Measurements from ENCODE around the gene SNORC.

The SNORC gene

DNA sequence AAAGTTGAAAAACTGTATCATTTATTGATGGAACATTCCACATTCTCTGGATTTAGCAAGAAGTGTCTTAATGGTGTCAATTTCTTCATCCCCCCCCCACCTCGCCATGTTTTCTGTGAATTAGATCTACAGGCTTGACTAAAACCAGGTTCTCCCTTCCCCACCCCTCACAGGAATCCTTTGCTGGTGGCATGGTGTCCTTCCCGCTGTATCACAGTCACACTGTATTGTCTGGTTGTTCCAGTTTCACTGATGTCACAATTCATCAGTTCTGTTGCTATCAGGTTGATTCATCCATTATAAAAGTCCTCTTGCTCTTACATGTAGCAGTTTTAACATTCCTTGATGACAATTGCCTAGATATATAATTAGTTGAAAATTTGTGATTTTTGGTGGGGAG, 6.1 kb upstream of the SNORC start:
- H3K79me2 ChIP-seq (ENCODE audit: insufficient read depth, low read length) = no peaks in the 10 kb centered on the region
- no peak overlapping the region for H3K4me3 ChIP-seq (ENCODE audit: insufficient read depth, low read length, poor library complexity, severe bottlenecking)
- H4K20me1 ChIP-seq (ENCODE audit: low read depth, low read length) = no peaks in the 10 kb centered on the region; the same call in 1 of the 2 replicates
- no peaks in the 10 kb centered on the region for H3K27me3 ChIP-seq (ENCODE audit: low read length)
- no peaks in the 10 kb centered on the region for H3K9me3 ChIP-seq (ENCODE audit: insufficient read depth, low read length)
- TF ChIP-seq, protein P1, sequence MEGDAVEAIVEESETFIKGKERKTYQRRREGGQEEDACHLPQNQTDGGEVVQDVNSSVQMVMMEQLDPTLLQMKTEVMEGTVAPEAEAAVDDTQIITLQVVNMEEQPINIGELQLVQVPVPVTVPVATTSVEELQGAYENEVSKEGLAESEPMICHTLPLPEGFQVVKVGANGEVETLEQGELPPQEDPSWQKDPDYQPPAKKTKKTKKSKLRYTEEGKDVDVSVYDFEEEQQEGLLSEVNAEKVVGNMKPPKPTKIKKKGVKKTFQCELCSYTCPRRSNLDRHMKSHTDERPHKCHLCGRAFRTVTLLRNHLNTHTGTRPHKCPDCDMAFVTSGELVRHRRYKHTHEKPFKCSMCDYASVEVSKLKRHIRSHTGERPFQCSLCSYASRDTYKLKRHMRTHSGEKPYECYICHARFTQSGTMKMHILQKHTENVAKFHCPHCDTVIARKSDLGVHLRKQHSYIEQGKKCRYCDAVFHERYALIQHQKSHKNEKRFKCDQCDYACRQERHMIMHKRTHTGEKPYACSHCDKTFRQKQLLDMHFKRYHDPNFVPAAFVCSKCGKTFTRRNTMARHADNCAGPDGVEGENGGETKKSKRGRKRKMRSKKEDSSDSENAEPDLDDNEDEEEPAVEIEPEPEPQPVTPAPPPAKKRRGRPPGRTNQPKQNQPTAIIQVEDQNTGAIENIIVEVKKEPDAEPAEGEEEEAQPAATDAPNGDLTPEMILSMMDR (IDR thresholded peaks at IDR 0.05; ENCODE audit: insufficient read depth, low read length, poor library complexity, severe bottlenecking) = no peak
- no peak for TF ChIP-seq EZH2phosphoT487 (conservative IDR thresholded peaks at IDR 0.05; ENCODE audit: low read length)
- no peak overlapping the region for H3K9ac ChIP-seq (ENCODE audit: low read length)
- H3K9me2 ChIP-seq (replicated peaks; ENCODE audit: insufficient read depth, low read length) = no peaks in the 10 kb centered on the region
- H3K36me3 ChIP-seq (ENCODE audit: low read length) = no peaks in the 10 kb centered on the region
- H3K27ac ChIP-seq (ENCODE audit: low read depth, low read length) = no peak overlapping the region
- no peak overlapping the region for H3K4me2 ChIP-seq (ENCODE audit: low read depth, low read length, poor library complexity, severe bottlenecking)
- H2AFZ ChIP-seq (ENCODE audit: low read depth, low read length, severe bottlenecking) = no peak overlapping the region
- no peaks in the 10 kb centered on the region for H3F3A ChIP-seq (ENCODE audit: insufficient read depth)

DNA sequence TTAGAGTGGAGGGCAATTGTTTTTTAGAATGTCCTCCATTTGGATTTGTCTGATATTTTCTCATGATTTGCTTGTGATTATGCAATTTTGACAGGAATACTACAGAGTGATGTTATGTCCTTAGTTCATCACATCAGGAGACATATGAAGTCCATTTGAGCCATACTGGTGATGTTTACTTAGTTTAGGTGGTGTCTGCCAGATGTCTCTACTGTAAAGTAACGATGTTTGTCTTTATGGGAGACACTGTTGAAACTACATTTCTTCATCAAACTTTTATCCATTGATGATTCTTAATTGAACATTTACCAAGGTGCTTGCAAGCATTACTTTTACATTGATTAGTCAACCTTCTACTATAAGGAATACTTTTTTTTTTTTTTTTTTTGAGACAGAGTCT, 4.9 kb upstream of the SNORC start:
- no peak for TF ChIP-seq EZH2phosphoT487 (conservative IDR thresholded peaks at IDR 0.05; ENCODE audit: low read length)
- TF ChIP-seq, protein P1 (IDR thresholded peaks at IDR 0.05; ENCODE audit: insufficient read depth, low read length, poor library complexity, severe bottlenecking) = no peak
- Histone ChIP-seq H3K9me3 (ENCODE audit: insufficient read depth, low read length) (no peaks in the 10 kb centered on the region), H2AFZ (ENCODE audit: low read depth, low read length, severe bottlenecking) (no peak overlapping the region), H3K79me2 (ENCODE audit: insufficient read depth, low read length) (no peaks in the 10 kb centered on the region), H3K4me2 (ENCODE audit: low read depth, low read length, poor library complexity, severe bottlenecking) (no peak overlapping the region), H3F3A (ENCODE audit: insufficient read depth) (no peaks in the 10 kb centered on the region), H3K9me2 (replicated peaks; ENCODE audit: insufficient read depth, low read length) (no peaks in the 10 kb centered on the region), H3K27me3 (ENCODE audit: low read length) (no peaks in the 10 kb centered on the region), H3K4me3 (ENCODE audit: insufficient read depth, low read length, poor library complexity, severe bottlenecking) (no peak overlapping the region), H3K27ac (ENCODE audit: low read depth, low read length) (no peak overlapping the region), H3K9ac (ENCODE audit: low read length) (no peak overlapping the region), H3K36me3 (ENCODE audit: low read length) (no peaks in the 10 kb centered on the region), H4K20me1 (ENCODE audit: low read depth, low read length) (no peaks in the 10 kb centered on the region; the same call in 1 of the 2 replicates)

DNA sequence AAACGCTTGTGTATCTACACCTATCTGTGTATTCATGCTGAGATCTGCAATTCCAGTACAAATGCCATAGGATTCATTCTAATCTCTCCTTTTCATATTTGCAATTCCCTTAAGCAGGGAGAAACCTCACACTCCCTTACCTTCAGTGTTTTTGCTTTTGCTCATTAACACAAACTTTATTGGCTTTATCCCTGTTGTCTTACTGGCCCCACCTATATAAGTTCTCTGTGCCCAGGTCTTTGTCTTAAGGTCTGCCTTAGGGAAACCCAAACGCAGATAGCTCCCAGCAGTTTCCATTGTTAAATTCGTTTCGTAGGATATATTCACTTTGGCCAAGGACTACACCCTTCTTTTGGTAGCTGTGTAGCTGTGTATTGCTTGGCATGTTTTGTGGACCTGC, 4.0 kb upstream of the SNORC start:
- no peak for TF ChIP-seq EZH2phosphoT487 (conservative IDR thresholded peaks at IDR 0.05; ENCODE audit: low read length)
- TF ChIP-seq, protein P1 (IDR thresholded peaks at IDR 0.05; ENCODE audit: insufficient read depth, low read length, poor library complexity, severe bottlenecking) = no peak
- H3K36me3 ChIP-seq (ENCODE audit: low read length) = no peaks in the 10 kb centered on the region
- no peaks in the 10 kb centered on the region for H3F3A ChIP-seq (ENCODE audit: insufficient read depth)
- H3K9me2 ChIP-seq (replicated peaks; ENCODE audit: insufficient read depth, low read length) = no peaks in the 10 kb centered on the region
- no peak overlapping the region for H3K9ac ChIP-seq (ENCODE audit: low read length)
- H2AFZ ChIP-seq (ENCODE audit: low read depth, low read length, severe bottlenecking) = no peak overlapping the region
- no peaks in the 10 kb centered on the region for H3K9me3 ChIP-seq (ENCODE audit: insufficient read depth, low read length)
- no peaks in the 10 kb centered on the region; the same call in 1 of the 2 replicates for H4K20me1 ChIP-seq (ENCODE audit: low read depth, low read length)
- H3K79me2 ChIP-seq (ENCODE audit: insufficient read depth, low read length) = no peaks in the 10 kb centered on the region
- no peak overlapping the region for H3K4me3 ChIP-seq (ENCODE audit: insufficient read depth, low read length, poor library complexity, severe bottlenecking)
- H3K27ac ChIP-seq (ENCODE audit: low read depth, low read length) = no peak overlapping the region
- no peaks in the 10 kb centered on the region for H3K27me3 ChIP-seq (ENCODE audit: low read length)
- no peak overlapping the region for H3K4me2 ChIP-seq (ENCODE audit: low read depth, low read length, poor library complexity, severe bottlenecking)

Measured in SU-DHL-6 (cell line).